ENCODE results near the gene CMSS1. TPM values are rescaled to one million over a fixed set of nuclear protein-coding genes. Genes with fewer than 3 reads are reported as not detected.

The CMSS1 gene
- total RNA-seq, 1 experiment from 2014 or later, result 64.1 TPM

DNA sequence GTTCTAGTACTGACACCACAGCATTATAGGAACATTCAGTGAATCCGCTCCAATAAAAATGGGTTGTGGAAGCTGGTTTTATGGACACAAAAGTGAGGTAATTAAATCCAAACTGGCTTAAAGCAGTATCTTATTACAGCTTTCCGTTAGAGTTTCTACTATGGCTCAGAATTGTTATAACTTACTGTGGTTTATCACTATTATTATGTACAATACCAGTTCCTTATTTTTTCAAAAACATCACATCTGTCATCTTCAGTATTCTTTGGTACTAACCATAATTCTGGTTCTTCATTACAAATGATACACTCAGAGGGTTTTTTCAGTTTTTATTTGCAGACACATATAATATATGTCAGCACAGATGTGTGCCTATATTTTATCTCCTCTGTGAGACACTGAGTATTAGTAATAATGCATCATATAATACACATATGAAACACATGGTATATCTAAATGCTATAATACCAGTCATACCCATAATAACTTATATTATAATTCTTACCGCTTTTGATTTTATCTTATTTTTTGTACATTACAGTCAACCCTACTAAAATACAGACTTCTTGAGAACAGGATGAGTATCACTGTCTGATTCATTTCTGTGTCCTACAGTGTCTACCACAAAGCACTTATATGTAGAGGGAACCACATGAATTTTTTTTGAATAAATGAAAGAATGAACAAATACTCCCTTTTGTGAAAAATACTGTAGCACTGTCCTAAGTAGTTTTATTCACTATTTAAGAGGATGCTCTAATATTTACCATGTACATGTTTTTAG, 39.0 kb downstream of the CMSS1 start (continued):
- TF ChIP-seq, protein P1, sequence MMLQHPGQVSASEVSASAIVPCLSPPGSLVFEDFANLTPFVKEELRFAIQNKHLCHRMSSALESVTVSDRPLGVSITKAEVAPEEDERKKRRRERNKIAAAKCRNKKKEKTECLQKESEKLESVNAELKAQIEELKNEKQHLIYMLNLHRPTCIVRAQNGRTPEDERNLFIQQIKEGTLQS (IDR thresholded peaks at IDR 0.05), result no peak

DNA sequence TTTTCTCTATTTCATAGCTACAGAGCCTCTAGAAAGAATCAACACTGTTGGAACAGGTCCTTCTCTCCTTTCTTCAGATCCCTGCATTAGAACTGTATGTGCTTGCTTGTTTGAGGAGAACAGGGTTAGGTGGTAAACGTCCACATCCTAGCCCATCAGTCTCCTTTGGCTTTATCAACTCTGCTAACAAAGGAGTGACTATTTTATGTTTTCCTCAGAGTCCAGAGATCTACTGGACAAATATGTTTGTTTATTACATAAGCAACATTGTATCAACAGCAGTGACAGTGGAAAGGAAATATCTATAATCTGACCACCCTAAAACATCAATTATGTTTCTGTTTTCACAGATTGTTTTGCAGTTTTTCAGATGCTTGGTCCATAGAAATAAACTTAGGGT, 39.6 kb downstream of the CMSS1 start:
- no peak overlapping the region for H3K27ac ChIP-seq (ENCODE audit: low read depth, low read length)
- ATAC-seq (no peak), DNase-seq (ENCODE audit: low read depth, low spot score) (no peak)
- H3K79me2 ChIP-seq (ENCODE audit: insufficient read depth, low read length), result peaks cover 21% of the 10 kb centered on the region; the same call in 1 of the 2 replicates
- no peak overlapping the region for H2AFZ ChIP-seq (ENCODE audit: low read depth, low read length, poor library complexity, severe bottlenecking)
- intact Hi-C loops (cut with micrococcal nuclease), result no loop called here
- no peaks in the 10 kb centered on the region for H3K27me3 ChIP-seq (ENCODE audit: insufficient read depth, low read length)
- H3K4me2 ChIP-seq (ENCODE audit: low read length), result no peak overlapping the region
- ChIA-PET POLR2A (no interaction called here), RAD21 (ENCODE audit: low non-redundant PET in 1 of 2, low total read pairs in 2 of 2, uncharacterized antibody in 2 of 2, unreplicated experiment in 2 of 2) (no interaction called here), CTCF (no interaction called here)
- no peaks in the 10 kb centered on the region for H3K9me2 ChIP-seq (ENCODE audit: insufficient read depth)
- H3K4me3 ChIP-seq (replicated peaks in 1 of 2; ENCODE audit: low read depth in 1 of 2, low read length in 2 of 2), result no peak overlapping the region
- no peaks in the 10 kb centered on the region for H3K9me3 ChIP-seq (ENCODE audit: control insufficient read depth in 1 of 2, insufficient read depth in 1 of 2, low read depth in 1 of 2, low read length in 2 of 2)
- no peak overlapping the region for H3K9ac ChIP-seq (ENCODE audit: low read length)
- no peaks in the 10 kb centered on the region for H4K20me1 ChIP-seq (ENCODE audit: insufficient read depth)
- no peaks in the 10 kb centered on the region for H3K36me3 ChIP-seq (ENCODE audit: control insufficient read depth in 1 of 2, insufficient read depth in 2 of 2, low read length in 2 of 2)
- no TSS peak for BruUV-seq (replicated peaks)
- peaks cover 0 to 13% of the 10 kb centered on the region in 2 experiments; a peak in 2 of 4 replicates for H3K4me1 ChIP-seq (ENCODE audit: control insufficient read depth in 1 of 2, insufficient read depth in 2 of 2, low read length in 2 of 2)
- TF ChIP-seq ZNF274 (IDR thresholded peaks at IDR 0.05; ENCODE audit: low read depth, low read length) (no peak), SP1 (IDR thresholded peaks at IDR 0.05; ENCODE audit: low read depth) (no peak), EZH2phosphoT487 (IDR thresholded peaks at IDR 0.05; ENCODE audit: borderline replicate concordance) (no peak)

DNA sequence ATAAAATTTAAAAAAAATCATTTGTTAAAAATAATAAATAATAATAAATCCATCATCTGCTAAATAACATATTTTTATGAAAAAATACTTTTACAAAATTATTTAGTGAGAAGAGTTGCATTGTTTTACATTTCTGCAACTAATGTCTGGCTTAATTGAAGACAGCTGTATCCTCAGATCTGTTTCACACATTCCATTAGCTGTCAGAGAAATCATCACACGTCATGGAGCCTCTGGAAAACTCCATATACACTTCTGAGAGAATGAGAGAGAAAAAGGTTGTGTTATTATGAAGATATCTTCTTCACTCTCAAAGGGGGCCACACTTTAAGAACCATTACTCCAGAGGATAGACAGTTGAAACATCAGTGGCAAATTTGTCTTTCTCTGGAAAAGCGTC, 40.8 kb downstream of the CMSS1 start:
- H3K4me2 ChIP-seq (ENCODE audit: low read length), result no peak overlapping the region
- ATAC-seq, result no peak
- no peaks in the 10 kb centered on the region for H3K9me3 ChIP-seq (ENCODE audit: control insufficient read depth in 1 of 2, insufficient read depth in 1 of 2, low read depth in 1 of 2, low read length in 2 of 2)
- H3K79me2 ChIP-seq (ENCODE audit: insufficient read depth, low read length), result peaks cover 12% of the 10 kb centered on the region; the same call in 1 of the 2 replicates
- no peak for DNase-seq (ENCODE audit: low read depth, low spot score)
- H3K27ac ChIP-seq (ENCODE audit: low read depth, low read length), result no peak overlapping the region
- H3K9me2 ChIP-seq (ENCODE audit: insufficient read depth), result no peaks in the 10 kb centered on the region
- intact Hi-C loops (cut with micrococcal nuclease), result no loop called here
- no peak overlapping the region for H3K4me3 ChIP-seq (replicated peaks in 1 of 2; ENCODE audit: low read depth in 1 of 2, low read length in 2 of 2)
- ChIA-PET POLR2A (no interaction called here), CTCF (interaction anchor here (0.7 kb wide), 1 partner anchor 15 kb away, joined by 3 read pairs; no protein-coding TSS in a partner anchor), RAD21 (ENCODE audit: low non-redundant PET in 1 of 2, low total read pairs in 2 of 2, uncharacterized antibody in 2 of 2, unreplicated experiment in 2 of 2) (no interaction called here)
- no peak for TF ChIP-seq CBX3 (IDR thresholded peaks at IDR 0.05; ENCODE audit: low read depth)
- no peak for TF ChIP-seq MAX (IDR thresholded peaks at IDR 0.05)
- TF ChIP-seq YY1 (IDR thresholded peaks at IDR 0.05; ENCODE audit: extremely low read depth, insufficient replicate concordance, low read depth, low read length), result no peak
- no peak for TF ChIP-seq ZNF274 (IDR thresholded peaks at IDR 0.05; ENCODE audit: low read depth, low read length)
- no peak for TF ChIP-seq RAD21 (IDR thresholded peaks at IDR 0.05; ENCODE audit: low read depth)
- TF ChIP-seq, protein P2, sequence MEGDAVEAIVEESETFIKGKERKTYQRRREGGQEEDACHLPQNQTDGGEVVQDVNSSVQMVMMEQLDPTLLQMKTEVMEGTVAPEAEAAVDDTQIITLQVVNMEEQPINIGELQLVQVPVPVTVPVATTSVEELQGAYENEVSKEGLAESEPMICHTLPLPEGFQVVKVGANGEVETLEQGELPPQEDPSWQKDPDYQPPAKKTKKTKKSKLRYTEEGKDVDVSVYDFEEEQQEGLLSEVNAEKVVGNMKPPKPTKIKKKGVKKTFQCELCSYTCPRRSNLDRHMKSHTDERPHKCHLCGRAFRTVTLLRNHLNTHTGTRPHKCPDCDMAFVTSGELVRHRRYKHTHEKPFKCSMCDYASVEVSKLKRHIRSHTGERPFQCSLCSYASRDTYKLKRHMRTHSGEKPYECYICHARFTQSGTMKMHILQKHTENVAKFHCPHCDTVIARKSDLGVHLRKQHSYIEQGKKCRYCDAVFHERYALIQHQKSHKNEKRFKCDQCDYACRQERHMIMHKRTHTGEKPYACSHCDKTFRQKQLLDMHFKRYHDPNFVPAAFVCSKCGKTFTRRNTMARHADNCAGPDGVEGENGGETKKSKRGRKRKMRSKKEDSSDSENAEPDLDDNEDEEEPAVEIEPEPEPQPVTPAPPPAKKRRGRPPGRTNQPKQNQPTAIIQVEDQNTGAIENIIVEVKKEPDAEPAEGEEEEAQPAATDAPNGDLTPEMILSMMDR (IDR thresholded peaks at IDR 0.05 in 2 of 3, conservative IDR thresholded peaks at IDR 0.05 in 1 of 3; ENCODE audit: borderline replicate concordance in 1 of 3, insufficient read depth in 1 of 3, low read depth in 2 of 3, low read length in 2 of 3), result no peak
- H3K9ac ChIP-seq (ENCODE audit: low read length), result no peak overlapping the region
- H3K36me3 ChIP-seq (ENCODE audit: control insufficient read depth in 1 of 2, insufficient read depth in 2 of 2, low read length in 2 of 2), result no peaks in the 10 kb centered on the region
- BruUV-seq (replicated peaks), result no TSS peak
- no peaks in the 10 kb centered on the region for H3K27me3 ChIP-seq (ENCODE audit: insufficient read depth, low read length)
- no peaks in the 10 kb centered on the region for H4K20me1 ChIP-seq (ENCODE audit: insufficient read depth)
- H2AFZ ChIP-seq (ENCODE audit: low read depth, low read length, poor library complexity, severe bottlenecking), result no peak overlapping the region
- H3K4me1 ChIP-seq (ENCODE audit: control insufficient read depth in 1 of 2, insufficient read depth in 2 of 2, low read length in 2 of 2), result peaks cover 0 to 17% of the 10 kb centered on the region in 2 experiments; a peak in 2 of 4 replicates
